C4-2B (cell line): ENCODE data around the gene TGFBR2.

Experiments used
- H3K27ac ChIP-seq: fragments of 450-650 bp; 2 replicates; pipeline ENCODE4 v1.5.1; 2017
- ZFX ChIP-seq: fragments of 450-650 bp; IDR thresholded peaks from 2 replicates; pipeline ENCODE4 v1.6.1; 2017
- TF ChIP-seq, protein P1 (sequence below): fragments of 450-650 bp; conservative IDR thresholded peaks from 2 replicates; pipeline ENCODE4 v1.5.1; 2017; ENCODE audit warnings: mild to moderate bottlenecking

The TGFBR2 gene

DNA sequence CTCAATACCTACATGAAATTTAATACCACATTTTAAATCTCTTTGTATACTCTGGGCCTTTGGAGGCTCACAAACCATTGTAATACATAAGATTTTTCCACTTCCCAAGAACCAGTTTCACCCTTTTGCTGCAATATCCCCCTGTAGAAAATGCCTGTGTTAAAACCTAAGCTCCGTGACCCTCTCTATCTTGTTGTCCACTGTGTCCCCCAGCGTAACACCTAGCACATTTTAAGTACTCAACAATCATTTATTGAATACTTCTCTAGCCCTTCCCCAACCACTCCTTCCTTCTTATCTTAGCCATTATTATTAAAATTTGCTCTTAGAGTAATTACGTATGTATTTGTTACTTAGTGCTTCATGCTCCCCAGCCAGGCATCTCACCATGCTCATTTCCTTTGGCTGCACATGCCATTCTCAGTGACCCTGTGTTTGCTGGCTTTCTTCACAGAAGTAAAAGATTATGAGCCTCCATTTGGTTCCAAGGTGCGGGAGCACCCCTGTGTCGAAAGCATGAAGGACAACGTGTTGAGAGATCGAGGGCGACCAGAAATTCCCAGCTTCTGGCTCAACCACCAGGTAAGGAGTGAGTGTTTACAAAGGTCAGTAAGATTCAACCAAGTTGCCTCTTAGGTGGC lies 81.6 kb downstream of the TGFBR2 start:
- H3K27ac ChIP-seq, result peak overlapping the region; percentile 60; the same call in 1 of the 2 replicates
- TF ChIP-seq ZFX, result no peak
- TF ChIP-seq, protein P1, sequence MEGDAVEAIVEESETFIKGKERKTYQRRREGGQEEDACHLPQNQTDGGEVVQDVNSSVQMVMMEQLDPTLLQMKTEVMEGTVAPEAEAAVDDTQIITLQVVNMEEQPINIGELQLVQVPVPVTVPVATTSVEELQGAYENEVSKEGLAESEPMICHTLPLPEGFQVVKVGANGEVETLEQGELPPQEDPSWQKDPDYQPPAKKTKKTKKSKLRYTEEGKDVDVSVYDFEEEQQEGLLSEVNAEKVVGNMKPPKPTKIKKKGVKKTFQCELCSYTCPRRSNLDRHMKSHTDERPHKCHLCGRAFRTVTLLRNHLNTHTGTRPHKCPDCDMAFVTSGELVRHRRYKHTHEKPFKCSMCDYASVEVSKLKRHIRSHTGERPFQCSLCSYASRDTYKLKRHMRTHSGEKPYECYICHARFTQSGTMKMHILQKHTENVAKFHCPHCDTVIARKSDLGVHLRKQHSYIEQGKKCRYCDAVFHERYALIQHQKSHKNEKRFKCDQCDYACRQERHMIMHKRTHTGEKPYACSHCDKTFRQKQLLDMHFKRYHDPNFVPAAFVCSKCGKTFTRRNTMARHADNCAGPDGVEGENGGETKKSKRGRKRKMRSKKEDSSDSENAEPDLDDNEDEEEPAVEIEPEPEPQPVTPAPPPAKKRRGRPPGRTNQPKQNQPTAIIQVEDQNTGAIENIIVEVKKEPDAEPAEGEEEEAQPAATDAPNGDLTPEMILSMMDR, result no peak

DNA sequence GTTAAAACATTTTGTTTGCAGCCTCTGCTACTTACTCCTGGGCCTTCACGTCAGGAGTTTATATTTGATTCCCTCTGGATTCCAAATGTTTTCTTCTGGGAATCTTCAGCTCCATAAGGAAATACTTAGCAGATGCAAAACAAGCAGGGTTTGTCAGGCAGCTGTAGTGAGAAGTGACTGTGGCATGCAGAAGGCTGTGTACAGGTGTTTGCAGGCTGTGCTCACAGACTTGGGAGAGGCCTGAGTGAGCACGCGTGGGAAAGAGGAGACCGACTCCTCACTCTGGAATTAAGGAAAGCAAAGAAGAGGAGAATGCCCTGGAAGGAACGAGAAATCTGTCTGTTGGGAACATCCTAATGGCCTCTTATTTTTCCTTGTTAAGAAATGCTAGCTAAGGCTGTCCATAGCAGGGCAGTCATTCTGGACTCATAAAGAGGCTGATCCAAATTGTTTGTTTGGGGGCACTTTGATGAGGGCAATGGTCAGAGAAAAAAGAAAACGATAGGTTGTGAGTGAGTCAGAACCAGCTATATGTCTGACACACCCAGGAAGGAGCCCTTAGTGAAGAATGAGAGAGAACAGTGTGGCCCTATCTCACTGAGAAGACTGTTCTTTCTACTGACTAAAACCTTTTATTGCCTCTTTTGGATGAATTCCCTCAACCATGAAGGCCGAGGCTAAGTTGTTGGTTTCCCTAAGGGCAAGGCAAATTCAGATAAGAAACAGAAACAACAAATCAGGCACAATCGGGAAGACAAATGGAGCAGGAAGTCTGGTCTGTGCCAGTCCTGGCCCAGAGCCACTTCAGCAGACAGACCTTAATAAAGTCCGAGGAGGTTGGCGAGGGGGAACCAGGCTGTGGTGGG lies 82.6 kb downstream of the TGFBR2 start:
- H3K27ac ChIP-seq, result peak overlapping the region; percentile 60
- no peak for TF ChIP-seq ZFX
- TF ChIP-seq, protein P1, result no peak

DNA sequence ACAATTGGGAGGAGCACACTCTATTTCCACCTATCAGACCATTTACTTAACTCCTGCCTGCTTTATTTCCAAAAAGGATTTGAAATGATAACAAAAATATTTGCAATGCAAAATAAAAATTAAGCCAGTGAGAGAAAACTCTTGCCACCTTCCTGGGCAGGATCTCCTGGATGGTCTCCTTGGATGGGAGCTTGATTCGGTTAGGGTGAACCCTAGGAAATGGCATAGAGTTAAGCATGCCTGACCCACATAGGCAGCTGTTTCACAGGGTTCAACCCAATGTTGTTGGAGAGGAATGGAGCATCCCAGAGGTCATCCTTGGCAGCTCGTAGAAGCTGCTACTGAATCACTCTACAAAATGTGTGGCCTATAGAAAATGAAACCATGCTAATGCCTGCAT lies 83.8 kb downstream of the TGFBR2 start:
- H3K27ac ChIP-seq, result no peak overlapping the region
- TF ChIP-seq ZFX, result no peak
- TF ChIP-seq, protein P1, result no peak

DNA sequence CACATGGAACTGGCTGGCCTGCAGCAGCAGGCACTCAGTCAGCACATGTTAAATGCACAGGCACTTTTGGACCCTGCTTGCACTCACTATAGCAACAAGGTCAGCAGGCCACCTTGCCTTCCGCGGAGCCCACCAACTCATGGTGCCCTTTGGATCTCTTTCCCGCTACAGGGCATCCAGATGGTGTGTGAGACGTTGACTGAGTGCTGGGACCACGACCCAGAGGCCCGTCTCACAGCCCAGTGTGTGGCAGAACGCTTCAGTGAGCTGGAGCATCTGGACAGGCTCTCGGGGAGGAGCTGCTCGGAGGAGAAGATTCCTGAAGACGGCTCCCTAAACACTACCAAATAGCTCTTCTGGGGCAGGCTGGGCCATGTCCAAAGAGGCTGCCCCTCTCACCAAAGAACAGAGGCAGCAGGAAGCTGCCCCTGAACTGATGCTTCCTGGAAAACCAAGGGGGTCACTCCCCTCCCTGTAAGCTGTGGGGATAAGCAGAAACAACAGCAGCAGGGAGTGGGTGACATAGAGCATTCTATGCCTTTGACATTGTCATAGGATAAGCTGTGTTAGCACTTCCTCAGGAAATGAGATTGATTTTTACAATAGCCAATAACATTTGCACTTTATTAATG lies 85.0 kb downstream of the TGFBR2 start:
- H3K27ac ChIP-seq, result no peak overlapping the region
- no peak for TF ChIP-seq ZFX
- TF ChIP-seq, protein P1, result no peak

DNA sequence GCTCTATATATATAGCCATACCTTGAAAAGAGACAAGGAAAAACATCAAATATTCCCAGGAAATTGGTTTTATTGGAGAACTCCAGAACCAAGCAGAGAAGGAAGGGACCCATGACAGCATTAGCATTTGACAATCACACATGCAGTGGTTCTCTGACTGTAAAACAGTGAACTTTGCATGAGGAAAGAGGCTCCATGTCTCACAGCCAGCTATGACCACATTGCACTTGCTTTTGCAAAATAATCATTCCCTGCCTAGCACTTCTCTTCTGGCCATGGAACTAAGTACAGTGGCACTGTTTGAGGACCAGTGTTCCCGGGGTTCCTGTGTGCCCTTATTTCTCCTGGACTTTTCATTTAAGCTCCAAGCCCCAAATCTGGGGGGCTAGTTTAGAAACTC lies 85.5 kb downstream of the TGFBR2 start:
- no peak for TF ChIP-seq ZFX
- TF ChIP-seq, protein P1, result no peak
- H3K27ac ChIP-seq, result no peak overlapping the region

DNA sequence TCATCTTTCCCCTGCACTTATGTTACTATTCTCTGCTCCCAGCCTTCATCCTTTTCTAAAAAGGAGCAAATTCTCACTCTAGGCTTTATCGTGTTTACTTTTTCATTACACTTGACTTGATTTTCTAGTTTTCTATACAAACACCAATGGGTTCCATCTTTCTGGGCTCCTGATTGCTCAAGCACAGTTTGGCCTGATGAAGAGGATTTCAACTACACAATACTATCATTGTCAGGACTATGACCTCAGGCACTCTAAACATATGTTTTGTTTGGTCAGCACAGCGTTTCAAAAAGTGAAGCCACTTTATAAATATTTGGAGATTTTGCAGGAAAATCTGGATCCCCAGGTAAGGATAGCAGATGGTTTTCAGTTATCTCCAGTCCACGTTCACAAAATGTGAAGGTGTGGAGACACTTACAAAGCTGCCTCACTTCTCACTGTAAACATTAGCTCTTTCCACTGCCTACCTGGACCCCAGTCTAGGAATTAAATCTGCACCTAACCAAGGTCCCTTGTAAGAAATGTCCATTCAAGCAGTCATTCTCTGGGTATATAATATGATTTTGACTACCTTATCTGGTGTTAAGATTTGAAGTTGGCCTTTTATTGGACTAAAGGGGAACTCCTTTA lies 86.2 kb downstream of the TGFBR2 start:
- TF ChIP-seq, protein P1, result no peak
- TF ChIP-seq ZFX, result no peak
- no peak overlapping the region for H3K27ac ChIP-seq
